GM18502 (cell line): ENCODE data around the gene SIGLEC1.

ENCODE experiments used
- ATAC-seq: cut with Tn5 transposase; IDR thresholded peaks from one replicate; pipeline ENCODE4 v1.9.1; 2021; ENCODE audit warnings: mild to moderate bottlenecking; ENCODE audit not compliant: unreplicated experiment, poor library complexity

SIGLEC1 gene

DNA sequence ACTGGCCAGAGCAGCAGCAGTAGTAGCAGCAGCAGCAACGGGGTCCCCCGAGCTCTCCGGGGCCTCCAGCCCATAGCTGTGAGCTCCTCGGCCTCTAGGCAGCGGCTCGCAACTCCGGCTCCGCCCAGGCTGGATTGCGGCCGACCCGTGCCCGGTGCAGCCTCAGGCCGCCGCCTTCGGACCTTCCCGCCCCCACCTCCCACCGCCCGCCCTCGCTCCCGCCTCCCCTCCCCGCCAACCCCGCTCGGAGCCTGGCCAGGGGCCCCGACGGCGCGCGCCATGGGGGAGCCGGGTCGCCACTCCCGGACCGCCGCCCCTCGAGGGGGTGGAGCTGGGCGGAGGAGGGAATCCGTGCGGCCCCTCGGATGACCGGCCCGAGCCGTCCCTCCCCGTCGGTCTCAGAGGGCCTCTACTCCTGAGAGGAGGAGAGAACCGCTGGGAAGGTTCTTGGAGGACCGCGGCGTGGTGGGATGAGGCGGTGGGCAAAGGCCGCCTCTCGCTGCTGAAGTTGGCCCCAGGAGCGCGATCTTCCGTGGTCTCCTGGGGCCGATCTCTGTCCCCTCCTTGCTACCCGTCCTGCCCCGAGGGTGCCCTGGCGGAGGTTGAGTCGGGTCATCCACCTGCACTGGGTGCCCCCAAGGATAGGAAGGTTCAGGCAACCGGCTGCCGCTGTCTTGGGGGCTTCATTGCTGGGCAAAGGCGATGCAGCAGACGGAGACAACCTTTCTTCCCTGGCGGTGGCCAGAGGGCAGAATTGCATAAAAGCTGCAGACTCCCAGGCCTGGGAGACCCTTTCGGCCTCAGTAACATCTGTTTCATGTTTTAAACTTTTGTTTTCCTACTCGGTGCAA, 30.2 kb downstream of the SIGLEC1 start, which contains the start of gene ADAM33:
Gene ADAM33 (minus strand): TSS at position 80 of the 851 bp plus-strand sequence. CDS start 6 bp downstream, at position 74.
- ATAC-seq, result no peak

DNA sequence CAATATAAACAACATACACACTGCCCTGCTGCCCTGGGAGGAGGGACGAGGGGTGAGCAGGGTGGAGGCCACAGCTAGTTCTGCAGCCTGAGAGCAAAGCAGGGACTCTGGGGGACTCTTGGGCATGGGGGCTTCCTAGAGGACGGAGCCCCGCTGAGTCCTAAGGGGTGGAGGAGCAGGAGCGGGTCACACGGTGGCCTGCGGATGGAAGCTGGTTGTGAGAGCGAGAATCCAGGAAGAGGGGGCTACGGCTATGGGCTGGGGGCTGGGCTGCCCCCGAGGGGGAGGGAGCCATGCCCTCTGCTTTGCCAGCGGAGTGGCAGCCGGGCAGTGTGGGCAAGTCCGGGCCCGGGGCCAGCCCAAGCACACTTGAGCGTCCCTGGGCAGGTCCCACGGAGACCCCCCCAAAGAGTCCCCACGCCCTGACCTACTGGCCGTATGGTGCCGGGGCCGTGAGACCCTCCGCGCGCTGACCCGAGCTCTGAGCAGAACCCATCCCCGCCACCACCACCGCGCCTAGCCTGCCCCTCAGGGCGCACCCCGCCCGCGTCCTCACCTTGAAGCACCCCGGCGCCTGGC, 31.0 kb downstream of the SIGLEC1 start:
- ATAC-seq, result no peak

DNA sequence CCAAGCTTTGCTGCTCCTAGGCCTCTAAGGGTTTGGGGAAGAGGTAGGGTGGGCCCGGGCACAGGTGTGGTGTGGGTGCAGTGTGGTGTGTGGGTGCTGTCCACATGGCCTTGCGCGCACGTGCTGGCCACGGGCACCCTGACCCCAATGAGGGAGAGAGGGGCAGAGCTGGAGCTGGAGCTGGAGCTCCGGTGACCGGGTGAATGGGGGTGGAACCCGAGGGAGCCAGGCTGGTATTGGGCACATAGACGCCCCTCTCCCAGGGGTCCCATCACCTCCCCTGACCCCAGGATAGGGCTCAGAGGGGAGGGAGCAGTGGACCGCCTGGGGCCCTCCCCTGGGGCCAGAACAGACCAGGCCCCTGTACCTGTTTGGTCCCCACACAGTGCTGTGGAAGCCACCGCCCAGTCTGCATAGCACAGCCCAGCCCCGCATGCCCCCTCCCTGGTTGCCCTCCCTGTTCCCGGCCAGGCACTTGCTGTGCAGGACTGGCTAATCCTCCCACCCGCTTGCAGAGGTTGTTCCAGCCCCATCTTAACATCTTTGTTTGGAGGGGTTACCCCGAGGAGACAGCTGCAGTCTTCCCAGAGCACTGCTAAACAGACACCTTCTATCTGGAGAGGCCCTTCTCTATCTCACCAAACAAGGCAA, 31.6 kb downstream of the SIGLEC1 start:
- no peak for ATAC-seq

DNA sequence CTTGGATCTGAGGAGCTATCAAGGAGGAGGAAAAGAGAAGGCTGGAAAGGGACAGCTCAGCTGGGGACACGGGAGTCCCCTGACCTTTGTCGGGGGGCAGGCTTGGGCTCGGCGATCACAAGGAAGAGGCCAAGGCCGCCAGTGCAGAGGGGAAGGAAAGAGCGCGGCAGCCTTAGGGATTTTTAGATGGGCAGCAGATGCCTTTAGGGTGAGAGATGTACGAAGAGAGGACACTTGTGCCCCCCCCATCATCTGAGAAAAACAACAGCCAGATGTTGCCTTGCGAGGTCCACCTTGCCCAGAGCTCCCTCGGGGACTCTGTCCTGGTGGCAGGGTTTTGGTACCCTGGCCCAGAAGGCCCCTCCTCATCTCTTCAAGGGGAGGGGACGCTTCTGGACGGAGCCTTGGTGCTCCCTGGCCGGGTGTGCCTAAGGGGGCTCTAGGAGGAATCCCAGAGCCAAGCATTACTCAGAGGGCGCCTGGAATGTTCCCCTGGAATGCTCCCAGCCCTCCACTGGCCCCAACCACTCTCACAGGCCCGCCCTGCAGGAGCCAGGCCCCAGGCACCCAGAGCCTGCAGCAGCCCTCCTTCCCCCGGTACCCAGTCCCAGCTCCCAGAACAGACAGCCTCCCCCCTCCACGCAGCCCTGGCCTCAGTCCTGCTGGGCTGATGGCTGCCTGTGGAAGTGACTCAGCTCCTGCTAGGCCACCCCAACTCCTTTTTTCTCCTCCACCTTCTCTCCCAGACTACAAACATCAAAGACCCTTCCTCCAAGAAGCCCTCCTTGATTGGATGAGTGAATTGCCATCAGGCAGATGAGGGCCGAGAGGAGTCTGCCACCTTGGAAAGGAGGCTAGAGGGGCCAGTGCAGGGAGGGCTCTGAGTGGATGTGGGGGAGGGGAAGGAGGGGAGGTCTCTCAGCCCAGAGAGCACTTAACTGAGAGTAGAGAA, 32.4 kb downstream of the SIGLEC1 start:
- ATAC-seq, result no peak

DNA sequence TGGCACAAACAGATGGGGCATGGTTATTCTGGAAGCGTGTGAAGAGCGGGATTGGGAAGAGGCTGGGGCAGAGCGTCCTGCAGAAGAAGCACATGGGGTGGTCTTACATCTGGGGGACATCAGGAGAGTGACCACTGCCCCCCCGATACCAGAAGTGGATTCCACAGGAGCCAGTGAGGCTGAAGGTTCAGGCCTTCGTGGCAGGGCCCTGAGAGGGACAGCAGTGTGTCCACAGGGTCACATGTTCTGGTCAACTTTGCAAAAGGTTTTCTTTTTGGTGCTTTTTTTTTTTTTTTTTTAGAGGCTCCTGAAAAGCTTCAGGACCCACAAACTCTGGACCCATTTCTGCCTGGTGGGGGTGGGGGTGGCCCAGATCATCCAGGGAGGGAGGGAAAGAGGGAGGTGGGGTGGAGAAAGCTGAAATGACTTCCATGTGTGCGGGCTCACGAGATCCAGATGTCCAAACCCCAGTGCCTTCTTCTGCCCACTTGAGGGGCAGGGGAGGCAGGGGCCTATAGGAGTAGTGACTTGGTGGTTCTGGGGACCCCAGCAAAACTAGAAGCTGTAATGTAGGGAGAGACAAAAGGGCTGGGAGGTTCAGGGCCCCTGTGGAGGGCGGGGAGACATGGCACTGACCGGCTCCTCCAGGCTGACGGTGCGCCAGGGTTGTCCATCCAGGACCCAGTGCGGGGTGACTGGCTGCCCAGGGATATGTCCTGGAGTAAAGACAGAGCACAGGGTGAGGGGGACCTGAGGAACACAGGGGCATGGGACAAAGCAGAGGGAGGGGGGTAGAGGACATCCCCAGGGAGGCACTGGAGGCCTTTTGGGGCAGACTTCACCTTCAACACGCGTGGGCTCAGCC, 33.3 kb downstream of the SIGLEC1 start:
- ATAC-seq, result no peak

DNA sequence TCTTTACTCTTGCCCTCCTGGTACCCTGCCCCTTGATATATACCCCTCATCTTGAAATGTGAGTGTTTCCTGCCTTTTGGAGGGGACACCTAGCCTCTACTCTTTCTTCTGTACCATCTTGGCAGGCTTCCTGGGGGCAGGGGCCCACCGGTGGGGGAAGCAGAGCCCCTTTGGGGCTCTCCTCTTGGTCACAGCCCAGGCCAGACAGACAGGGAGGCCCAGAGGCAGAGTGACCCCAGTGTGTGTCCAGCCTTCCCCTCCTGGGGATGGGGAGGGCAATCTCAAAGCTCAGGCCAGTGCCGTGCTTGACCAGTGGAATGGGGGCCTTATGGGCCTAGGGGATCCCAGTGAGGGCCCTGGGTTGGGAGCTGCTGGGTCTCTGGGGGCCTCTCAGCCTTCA, 34.2 kb downstream of the SIGLEC1 start:
- no peak for ATAC-seq

DNA sequence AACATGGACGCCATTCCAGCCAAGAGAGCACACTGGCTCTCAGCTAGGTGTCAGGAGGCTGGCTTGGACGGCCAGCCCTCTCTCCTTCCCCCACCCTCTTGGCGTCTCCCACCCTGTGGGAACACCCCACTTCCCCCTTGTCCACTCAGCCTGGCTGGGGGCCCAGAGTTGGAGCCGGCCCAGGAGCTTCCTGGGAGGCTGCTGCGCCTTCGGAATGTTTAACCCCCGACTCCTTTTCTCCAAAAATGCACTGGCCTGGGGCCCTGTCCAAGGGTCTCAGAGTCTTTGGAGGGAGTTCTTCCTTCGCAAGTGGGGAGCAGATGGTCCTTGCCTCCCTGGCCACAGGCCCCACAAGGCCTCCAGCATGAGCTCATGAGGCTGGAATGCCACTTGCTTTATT, 34.7 kb downstream of the SIGLEC1 start:
- no peak for ATAC-seq

DNA sequence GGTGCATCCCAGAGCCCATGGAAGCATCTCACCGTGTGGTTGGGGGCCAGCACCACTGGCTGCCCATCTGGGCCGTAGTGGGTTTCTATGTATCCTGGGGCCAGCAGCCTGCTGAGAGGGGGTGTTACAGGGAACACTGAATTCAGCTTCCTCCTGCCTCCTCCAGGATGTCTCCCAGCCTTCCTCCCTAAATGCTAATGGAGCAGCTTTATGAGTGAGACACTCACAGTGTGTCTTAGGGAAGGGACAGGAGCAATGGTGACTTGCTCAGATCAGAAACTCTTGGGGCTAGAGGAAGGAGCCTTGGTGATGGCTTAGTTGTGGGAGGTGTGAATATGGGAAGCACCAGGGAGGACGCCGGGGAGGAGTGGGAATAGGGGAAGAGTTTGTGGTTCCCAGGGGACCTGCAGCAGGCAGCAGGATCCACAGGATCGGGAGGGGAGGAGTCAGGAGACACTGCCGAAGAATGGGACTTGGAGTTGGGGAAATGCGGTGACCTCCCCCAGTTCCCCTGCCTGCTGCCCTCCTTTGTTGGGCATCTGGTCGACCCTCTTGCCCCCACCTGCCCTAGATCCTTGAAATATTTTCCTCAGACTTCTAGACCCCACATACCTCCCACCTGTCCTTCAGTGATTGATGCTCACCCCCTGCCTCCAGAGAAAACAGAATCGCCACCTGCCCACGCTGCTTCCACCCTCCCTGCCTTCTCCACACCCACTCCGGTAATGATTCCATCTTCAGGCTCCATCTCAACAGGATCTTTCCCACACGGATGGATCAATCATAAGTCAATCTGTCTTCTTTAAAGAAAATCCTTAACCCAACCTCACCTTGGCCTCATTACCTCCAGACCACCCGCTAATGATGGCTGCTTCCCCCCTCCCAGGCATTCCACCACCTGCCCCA, 37.2 kb downstream of the SIGLEC1 start:
- no peak for ATAC-seq

DNA sequence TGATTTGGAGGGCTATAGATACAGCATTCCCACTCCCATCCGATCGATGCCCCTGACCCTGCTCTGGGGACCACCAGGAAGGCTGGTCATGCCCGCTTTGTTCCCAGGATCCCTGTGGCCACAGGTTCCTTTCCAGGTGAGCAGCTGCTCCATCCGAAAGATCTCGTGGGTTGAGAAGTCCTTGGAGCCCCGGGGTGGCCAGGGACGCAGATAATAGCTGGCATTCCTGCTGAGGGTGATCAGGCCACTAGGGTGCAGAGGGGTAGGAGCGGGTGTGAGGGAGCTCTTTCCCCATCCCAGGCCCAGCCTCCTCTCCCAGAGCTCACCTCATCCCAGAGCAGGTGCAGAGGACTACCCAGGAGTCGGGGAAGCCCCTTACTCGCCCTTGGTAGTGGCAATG, 38.0 kb downstream of the SIGLEC1 start:
- no peak for ATAC-seq

DNA sequence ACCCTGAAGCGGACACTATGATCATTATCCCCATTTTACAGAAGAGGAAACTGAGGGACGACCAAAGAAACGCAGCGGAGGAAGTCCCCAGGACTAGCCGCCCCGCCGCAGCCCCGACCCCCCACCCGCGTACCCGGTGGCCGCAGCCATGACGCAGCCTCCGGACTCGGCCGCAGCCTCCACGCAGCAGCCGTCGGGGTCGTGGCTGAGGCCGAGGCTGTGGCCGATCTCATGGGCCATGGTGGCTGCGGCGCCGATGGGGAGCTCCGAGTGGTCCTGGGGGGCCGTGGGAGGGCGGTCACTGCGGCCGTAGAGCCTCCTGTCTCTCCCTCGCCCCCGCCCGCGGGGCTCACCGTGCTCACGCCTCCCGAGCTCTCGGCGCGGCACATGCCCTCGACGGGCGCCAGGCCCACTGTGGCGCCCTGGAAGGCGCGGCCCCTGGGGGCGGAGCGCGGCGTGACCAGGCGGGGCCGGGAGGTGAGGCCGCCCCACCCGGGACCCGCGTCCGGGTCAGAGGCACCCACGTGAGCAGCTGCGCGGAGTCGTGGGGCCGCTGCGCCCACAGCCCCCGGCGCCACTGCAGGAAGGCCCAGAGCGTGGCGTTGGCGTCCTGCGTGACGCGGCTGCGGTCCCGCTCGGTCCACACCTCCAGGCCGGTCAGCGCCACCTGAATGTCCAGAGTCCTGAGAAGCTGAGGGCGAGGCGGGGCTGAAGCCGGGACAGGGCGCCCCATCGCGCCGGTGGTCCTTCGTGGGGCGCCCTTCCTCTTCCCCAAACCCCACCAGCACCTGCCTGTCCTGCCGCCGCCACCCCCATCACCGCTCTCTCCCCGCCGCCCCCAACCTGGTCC, 39.0 kb downstream of the SIGLEC1 start:
- ATAC-seq, result no peak

DNA sequence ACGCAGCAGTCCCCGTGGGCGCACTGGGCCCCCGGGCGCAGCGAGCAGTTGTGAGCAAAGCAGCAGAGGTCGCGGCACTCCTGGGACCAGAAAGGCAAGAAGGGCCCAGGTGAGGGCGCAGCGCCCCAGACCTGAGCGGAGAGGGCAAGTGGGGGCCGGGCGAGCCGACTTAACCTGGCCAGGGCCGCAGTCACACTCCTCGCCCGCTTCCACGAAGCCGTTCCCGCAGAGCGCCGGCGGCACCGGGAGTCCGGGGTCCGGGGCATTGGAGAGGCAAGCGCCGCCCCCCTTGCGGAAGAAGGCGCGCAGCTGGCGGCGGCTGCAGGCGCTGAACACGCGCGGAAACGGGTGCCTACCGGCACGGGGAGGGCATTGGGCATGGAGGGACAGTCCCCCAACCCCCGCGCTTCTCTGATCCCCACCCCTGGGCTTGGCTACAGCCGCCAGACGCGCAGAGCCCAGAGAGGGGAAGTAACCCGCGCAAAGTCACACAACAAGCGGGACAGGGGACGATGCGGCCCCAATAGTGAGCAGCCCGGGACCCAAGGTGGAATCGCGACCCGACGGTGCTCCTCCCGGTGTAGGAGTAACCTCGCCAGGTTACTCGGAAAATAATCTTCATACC, 39.7 kb downstream of the SIGLEC1 start:
- ATAC-seq, result no peak

DNA sequence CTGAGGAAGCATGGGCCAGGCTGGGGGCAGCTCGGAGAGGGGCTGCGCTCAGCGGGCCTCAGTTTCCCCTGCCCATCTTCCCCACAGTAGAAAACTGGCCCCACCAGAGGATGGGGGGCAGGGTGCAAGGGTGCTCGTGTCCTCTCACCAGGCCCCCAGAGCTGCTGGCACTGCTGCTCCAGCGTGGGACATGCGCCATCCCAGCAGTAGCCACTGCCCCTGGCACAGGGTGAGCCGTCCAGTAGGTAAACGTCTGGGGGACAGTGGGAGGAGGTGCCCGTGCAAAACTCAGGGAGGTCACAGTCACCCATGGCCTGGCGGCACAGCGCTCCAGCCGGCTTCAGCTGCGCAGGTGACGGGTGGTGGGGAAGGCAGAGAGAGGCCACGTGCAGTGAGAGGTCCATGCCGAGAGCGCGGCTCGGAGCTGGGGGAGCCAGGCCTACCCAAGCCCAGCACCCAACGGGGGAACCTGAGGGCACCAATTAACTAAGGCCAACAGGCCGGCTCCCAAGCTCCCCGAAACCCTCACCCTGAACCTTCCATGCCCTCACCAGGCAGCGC, 40.3 kb downstream of the SIGLEC1 start:
- ATAC-seq, result no peak

DNA sequence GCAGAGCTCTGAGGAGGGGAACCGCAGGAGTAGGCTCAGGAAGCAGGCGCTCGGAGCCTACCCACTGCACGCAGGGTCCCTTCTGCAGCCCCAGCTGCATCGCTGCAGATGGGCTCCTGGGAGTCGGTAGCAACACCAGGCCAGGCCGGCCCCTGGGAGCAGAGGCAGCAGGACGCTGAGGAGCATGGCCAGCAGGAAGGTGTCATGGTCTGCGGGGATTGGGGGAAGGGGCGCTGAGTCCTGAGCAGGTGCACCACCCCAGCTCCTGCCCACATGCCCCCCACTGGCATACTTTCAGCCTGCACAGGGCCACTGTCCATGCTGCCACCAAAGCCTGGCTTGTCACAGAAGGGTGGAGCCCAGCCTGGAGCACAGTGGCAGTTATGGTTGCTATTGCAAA, 41.5 kb downstream of the SIGLEC1 start:
- no peak for ATAC-seq

DNA sequence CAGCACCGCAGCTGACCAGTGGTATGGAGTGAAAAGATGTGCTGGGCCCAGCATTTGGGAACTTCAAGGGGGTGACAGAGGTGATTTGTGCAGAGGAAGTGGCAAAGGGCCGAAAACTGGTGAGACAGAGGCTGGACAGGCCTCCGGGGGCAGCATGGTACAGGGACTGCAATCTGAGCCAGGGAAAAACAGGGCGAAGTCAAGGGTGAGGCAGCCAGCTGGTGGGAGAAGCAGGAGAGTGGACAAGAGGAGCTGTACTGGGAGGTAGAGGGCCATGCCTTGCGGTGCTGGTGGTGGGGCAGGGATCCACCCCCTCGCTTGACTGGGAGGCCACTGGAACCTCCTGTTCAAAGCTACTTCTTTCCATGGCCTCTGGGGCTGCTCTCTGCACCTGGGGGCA, 41.9 kb downstream of the SIGLEC1 start:
- ATAC-seq, result no peak

DNA sequence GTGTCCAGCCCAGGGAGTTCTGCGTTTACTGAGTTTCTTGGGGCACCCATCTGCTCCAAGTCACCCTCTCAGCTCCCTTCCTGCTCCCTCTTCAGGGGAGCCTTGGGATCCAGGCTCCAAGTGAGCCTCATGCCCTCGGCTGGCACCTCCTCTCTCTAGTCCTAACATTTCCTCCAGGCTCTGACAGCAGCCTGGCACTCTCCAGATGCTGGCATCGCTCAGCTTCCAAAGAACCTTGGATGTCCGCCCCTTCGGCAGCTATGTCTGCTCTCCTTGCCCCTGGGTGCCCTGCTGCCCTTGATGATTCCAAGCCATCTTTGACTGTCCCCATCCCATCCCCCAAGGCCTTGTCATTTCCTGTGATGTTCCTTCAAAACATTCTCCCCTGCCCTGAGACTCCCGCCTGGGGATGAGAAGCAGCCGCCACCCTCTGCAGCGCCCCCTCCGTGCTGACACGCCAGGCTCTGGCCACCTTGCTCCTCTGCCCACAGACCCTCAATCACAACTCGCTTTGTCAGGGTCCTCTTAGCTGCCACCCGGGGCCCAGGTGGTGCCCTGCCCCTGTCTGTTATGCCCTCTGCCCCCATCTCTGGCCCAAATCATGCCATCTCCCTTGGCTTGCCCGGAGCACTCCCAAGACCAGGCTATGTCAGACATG, 42.6 kb downstream of the SIGLEC1 start:
- ATAC-seq, result no peak

DNA sequence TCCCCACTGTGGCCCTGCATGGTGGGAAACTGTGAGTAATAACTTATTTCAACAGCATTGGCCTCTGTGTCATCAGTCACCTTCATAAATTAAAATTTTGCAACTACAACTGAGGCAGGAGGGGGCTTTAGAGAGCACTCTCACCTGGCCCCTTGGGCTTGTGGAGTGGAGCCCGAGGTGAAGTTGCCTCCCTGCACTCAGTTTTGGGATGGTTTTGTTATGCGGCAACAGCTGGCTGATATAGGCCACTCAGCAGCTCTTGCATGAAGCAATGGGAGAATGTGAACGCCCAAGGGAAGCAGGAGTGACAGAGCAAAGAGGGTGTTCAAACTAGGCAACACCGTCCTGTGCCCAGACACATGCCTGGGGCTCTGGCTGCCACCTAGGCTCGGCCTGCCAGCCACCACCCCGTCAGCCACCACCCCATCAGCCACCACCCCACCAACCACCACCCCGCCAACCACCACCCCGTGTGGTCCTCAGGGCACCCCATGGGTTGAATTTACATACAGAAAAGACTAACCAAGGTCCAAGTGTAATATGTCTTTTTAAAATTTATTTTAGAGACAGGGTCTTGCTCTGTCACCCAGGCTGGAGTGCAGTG, 44.9 kb downstream of the SIGLEC1 start:
- no peak for ATAC-seq
